IPS-NIHi7 (cell line): ENCODE data around the gene PIGQ.
"Not testable (repeated sequence)": the region's sequence is repeated elsewhere in the genome, so short reads cannot be mapped to it uniquely, and the experiment has no call there.

Experiments
- DNase-seq: peaks from one replicate; pipeline ENCODE4 v3.0.0; 2012; ENCODE audit warnings: mixed read lengths; ENCODE audit errors: extremely low spot score

Gene PIGQ

DNA sequence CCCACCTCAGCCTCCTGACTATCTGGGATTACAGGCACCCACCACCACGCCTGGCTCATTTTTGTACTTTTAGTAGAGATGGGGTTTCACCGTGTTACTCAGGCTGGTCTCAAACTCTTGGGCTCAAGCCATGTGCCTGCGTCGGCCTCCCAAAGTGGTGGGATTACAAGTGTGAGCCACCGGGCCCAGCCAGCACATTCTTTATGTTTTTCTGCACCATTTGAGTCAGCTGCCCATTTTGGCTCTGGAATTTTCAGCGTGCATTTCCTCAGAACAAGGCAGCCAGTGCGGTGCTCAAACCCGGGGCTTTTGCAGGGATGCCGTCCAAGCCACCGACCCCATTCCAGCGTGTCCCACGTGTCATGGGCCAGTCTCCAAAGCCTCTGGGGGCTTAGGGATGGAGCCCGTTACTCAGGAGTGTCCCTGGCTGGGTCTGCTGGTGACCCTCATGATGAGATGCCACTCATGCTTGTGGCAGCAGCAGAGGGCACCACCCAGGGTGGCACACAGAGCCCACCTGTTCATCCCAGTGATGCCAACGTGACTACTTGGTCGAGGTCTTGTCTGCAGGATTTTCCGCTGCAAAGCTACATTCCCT, 16.4 kb downstream of the PIGQ start:
- DNase-seq: no peak

DNA sequence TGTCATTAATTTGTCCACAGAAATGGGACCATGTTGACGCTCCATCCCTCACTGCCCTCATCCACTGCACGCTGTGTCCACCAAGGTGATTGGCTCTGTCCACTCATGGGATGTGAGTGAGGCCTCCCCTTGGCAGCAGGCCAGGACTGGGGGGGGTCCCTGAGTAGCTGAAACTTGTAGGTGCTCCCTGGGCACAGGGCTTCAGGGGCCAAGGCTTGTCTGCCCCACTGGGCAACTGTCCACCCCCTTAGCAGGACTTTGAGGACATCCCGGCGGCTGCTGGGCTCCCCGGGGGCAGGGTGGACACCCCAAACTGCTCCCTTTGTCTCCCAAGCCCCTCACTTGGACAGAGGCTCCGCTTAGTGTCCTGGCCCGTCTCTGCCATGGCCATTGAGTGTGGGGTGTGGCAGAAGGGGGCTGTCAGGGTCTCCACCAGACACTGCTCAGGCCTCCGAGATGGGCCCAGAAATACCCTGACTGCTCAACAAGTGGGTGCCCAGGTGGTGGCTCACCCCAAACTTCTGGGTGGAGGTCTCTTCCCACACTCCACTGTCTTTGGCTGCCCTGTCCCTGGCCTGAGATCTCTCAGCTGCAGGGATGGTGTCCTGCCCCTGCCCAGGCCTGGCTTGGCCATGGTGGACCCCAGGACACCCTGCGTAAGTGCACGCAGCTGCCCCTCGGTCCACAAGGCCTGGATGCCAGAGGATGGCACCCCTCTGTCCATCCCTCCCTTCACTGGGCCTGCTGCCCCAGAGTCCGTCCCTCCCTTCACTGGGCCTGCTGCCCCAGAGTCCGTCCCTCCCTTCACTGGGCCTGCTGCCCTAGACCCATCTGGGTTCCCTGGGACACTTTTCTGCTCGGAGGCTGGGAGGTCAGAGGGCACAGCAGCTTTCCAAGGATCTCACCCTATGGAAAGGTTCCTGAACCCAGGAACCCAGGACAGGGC, 17.1 kb downstream of the PIGQ start:
- DNase-seq: no peak

DNA sequence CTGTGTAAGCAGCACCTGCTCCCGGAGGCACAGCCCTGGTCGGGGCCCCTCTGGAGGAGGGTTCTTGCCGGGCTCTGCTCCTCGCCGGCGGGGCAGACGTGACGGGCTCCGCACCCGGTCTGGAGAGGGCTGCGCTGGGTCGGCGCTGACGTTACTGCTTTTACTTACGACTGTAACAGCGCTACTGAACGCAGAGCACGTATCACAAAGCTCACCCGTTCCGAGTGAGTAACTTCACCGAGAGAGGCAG, 18.8 kb downstream of the PIGQ start:
- no peak for DNase-seq

DNA sequence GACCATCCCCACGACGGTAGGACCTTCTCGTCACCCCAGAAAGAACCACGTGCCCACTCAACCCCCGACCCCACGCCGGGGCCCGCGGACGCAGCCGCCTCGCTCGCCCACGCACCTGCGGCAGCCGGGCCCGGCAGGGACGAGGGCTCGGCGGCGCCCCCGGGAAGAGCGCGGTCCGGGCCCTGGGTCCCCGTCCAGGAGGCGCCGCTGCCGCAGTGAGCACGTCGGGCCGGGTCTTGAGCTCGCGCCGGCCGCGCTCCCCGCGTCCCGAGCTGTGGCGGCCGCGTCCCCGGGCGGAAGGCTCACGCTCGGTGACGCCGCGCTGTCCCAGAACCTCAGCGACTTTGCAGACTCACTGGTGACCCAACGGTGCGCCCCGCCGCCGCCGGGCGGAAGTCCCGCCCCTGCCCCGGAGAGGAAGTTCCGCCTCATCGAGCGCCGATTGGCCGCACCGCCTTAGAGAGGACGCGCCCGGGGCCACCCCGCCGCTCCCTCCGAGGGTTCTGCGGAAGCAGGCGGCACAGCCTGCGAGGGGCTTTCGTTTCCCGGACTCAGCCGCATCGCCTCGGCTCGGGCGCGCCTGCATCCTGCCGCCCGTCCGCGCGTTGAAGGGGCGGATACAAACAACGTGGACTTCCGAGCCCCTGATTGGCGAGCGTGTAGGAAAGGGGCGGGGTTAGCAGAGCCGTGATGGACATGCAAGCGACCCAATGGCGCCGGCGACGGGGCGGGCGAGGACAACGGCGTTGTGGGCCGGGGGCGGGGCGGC, 19.3 kb downstream of the PIGQ start:
- DNase-seq: peak; percentile 88

DNA sequence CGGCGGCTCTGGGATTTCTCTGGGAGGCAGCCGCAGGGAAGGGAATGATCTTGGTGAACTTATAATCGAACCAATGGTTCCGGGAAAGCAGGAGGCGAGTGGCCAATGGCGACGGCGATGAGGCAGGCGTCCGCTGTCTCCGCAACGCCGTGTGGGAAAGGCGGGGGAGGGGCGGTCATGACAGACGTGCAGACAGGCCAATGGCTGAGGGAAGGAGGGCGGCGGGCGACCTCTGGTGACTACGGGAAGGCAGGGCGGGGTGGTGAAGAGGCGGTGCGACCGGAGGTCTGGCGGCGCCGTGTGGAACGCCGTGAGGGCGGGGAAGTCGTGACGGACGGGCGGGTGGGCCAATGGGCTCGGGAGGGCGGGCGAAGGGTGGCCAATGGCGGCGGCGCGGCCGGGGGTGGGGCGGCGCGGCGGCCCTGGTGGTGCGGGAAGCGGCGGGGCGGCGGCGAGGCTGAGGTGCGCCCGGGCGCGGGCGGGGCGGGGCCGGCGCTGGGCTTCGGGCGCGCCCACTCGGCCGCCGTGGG, 20.0 kb downstream of the PIGQ start, which contains the start of gene RAB40C:
RAB40C (plus strand) TSS at position 409 of the 530 bp plus-strand sequence. CDS start 226 bp downstream, outside the sequence.
- DNase-seq: peak; percentile 98

DNA sequence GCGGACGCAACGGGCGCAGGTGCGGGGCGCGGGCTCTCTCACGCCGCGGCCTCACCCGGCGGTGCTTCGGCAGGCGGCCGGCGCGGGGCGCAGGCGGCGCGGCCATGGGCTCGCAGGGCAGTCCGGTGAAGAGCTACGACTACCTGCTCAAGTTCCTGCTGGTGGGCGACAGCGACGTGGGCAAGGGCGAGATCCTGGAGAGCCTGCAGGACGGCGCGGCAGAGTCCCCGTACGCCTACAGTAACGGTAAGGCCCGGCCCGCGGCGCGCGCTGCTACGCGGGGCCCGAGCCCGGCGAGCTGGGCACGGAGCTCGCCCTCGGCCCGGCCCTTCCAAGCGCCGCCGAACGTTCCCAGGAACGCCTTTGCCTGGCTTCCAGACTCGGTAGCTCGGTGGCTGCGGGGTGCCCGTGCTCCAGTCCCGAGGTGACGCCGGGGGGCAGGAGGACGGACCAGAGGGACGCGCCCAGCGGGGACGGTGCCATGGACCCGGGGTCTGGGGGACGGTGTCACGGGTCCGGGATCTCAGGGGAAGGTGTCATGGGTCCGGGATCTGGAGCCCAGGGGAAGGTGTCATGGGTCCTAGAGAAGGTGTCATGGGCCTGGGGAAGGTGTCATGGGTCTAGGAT, 20.5 kb downstream of the PIGQ start:
- no peak for DNase-seq

DNA sequence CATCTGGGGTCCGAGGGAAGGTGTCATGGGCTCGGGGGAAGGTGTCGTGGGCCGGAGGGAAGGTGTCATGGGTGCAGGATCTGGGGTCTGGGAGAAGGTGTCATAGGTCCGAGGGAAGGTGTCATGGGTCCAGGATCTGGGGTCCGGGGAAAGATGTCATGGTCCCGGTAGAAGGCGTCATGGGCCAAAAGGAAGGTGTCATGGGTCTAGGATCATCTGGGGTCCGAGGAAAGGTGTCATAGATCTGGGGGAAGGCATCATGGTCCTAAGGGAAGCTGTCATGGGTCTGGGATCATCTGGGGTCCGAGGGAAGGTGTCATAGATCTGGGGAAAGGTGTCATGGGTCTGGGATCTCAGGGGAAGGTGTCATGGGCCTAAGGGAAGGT, 21.0 kb downstream of the PIGQ start:
- no peak for DNase-seq

DNA sequence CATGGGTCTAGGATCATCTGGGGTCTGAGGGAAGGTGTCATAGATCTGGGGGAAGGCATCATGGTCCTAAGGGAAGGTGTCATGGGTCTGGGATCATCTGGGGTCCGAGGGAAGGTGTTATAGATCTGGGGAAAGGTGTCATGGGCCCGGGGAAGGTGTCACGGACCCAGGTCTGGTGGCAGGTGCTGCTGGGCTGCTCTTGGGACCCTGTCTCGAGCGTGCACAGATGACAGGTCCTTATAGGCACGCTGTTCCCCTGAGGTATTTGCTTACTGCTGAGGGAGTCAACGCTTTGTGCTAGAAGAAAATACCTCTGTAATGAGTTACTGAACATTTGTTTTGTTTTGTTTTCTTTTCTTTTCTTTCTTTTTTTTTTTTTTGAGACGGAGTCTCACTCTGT, 21.5 kb downstream of the PIGQ start:
- no peak for DNase-seq

DNA sequence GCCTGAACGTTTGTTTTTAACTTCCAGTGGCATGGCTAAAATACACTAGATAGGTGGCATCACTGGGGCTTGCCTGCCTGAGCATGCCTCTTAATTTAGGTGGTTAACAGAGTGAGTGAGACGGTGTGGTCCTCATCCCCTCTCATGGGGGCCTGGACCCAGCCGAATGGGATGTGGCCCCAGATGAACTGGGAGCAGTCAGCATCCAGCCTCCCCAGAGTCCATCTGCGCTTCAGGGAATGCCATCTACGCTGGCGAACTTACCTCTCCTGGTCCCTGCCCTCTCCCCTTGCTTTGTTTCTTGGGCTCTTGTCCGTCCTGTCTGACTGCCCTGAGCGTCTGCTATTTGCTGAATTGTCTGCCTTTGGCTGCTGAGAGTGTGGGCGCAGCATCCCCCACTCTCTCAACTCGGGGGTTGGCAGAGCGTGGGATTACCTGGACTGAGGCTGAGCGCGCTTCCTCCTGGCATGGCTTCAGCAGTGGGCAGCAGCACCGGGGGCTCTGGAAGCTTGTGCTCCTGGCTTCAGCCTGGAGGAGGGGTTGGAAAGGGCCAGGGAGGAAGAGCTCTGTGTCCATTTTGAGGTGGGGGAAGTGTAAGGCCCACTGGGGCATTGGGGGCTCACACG, 22.2 kb downstream of the PIGQ start:
- no peak for DNase-seq

DNA sequence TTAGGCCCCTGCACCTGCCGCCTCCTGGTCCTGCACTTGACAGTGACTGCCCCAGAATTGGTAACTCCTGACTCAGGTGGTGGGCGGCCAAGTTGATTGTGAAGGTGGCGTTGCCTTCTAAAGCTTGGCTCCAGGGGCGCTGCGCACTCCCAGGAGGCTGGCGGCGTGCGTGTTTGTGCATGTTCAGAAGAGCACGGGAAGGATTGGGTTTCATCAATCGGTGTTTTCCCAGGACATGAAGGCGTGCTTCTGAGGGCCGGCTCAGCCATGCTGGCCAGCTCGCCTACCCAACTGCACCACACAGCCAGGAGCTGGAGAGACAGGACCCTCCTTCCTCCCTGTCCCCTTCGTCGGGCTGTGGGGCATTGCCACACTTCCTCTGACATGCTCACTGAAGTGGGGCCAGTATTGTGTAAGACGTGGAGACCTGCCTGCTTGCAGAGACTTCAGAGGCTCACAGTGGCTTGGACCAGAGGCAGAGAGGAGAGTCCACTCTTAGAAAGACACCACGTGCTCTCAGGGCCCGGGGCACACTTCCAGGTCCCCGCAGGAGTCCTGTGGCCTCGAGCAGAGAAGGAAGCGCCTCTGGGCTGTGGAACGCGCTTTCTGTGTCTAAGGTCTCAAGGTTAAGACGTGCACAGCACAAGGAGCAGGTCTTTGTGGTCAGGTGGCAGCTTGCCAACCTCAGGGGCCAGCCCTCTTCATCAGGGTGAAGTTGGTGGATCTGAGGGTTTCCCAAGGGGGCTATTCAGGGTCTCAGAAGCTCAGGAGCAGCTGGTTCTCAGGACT, 22.9 kb downstream of the PIGQ start:
- DNase-seq: no peak

DNA sequence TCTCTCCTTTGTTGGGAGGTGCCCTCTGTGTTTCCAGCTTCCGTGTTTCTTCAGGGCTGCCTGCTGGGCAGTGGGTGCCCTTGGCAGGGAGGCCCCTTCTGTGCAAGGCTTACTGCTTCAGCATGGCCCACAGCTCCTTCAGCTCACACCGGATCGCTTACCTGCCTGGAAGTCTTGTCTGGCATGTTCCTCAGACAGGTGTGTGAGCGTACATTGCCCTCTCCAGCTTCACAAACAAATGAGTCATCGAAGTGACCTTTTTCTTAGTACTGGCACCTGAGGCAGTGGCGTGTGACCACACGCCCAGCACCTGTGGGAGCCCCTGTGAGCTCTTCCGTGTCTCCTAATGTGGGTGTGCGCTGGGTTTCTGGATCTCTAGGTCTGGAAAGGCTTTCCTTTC, 23.6 kb downstream of the PIGQ start:
- DNase-seq: no peak

DNA sequence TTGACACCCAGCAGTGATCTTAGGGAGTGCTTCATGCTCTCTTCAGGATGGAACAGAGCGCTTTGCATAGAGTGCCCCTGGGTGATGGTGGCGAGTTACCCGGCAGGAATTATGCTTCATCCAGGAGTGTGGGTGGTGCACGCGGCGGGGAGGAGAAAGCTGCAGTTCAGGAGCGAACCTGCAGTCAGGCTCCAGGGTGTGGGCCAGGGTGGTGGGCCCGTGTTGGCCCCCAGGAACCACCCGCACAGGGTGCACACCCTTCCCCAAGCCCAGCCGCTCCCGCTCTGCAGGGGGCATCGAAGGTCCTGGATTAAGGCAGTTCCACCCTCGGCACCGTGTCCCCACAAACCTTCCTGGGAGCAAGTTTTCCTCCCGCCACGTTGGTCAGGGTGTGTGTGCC, 24.0 kb downstream of the PIGQ start:
- no peak for DNase-seq

DNA sequence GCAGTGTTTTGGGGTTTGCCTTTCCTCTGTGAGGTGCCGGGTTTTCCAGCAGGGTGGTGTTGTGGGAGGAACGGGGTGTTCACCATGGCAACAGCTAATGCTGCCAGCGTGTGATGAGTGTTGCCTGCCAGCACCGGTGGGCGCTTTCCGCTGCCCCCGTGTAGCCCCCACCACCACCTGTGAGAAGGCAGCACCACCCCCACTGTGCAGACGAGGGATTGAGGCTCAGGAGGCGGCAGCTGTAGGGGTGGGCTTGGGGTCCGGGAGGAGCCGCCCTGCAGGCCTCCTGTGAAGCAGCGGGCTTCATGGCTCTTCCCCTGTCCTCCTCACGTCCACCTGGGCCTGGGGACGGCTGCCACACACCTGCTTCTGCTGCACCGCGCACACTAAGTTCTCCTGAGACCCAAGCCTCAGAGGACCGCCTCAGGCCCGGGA, 25.3 kb downstream of the PIGQ start:
- no peak for DNase-seq

DNA sequence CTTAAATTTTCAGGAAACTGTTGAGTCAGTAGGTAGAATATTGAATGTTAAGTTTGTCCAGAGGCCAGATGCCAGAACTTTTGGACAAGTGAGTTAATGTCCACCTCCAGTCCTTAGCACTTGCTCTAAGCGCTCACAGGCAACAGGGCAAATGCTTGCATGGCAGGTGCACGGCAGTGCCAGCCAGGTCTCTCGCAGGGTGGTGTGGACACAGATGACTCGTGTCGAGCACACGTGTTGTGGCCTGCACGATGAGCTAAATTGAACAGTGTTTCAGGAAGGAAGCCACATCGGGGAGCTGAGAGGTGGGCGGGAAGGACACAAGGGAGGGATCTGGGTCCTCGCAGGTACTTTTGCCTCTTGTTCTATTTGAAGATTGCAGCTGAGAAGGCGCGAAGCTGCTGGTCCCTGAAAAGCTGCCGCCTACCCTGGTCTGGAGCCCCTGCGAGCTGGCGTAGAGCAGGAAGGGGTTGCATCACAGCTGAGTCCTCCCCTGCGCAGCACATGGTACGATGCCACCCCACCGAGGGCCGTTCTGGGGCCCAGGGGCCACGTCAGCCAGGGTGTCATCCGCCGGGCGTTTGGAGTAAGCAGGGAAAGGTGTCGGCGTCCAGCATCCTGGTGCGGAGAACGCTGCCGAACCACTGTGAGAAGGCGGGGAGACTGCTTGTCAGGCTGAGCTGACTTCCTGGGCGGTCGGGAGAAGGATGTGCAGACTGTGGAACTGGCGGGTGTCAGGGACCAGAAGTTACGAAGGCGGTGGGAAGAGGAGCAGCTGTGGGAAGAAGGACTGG, 26.4 kb downstream of the PIGQ start:
- DNase-seq: no peak

DNA sequence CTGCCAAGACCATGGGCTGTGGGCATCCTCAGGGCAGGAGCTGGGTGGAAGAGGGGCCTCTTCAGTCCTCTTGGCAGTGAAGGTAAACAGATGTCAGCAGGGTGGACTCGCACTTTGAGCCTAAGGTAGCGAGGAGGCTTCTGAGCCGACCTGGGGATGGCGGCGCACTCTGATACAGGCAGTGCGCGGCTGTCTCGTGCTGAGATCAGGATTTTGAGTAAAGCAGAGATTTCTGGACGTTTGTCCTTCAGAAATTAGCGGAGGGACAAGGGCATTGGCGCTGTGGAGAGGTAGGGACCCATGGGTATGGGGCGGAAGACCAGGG, 26.9 kb downstream of the PIGQ start:
- DNase-seq: no peak

DNA sequence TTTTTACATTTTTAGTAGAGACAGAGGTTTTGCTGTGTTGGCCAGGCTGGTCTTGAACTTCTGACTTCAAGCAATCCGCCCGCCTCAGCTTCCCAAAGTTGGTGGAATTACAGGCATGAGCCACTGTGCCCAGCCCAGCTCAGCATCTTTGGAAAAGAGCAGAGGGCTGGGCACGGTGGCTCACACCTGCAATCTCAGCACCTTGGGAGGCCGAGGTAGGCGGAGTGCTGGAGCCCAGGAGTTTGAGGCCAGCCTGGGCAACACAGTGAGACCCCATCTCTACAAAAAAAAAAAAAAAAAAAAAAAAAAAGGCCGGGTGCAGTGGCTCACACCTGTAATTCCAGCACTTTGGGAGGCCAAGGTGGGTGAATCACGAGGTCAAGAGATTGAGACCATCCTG, 27.9 kb downstream of the PIGQ start:
- DNase-seq: not testable (repeated sequence)

DNA sequence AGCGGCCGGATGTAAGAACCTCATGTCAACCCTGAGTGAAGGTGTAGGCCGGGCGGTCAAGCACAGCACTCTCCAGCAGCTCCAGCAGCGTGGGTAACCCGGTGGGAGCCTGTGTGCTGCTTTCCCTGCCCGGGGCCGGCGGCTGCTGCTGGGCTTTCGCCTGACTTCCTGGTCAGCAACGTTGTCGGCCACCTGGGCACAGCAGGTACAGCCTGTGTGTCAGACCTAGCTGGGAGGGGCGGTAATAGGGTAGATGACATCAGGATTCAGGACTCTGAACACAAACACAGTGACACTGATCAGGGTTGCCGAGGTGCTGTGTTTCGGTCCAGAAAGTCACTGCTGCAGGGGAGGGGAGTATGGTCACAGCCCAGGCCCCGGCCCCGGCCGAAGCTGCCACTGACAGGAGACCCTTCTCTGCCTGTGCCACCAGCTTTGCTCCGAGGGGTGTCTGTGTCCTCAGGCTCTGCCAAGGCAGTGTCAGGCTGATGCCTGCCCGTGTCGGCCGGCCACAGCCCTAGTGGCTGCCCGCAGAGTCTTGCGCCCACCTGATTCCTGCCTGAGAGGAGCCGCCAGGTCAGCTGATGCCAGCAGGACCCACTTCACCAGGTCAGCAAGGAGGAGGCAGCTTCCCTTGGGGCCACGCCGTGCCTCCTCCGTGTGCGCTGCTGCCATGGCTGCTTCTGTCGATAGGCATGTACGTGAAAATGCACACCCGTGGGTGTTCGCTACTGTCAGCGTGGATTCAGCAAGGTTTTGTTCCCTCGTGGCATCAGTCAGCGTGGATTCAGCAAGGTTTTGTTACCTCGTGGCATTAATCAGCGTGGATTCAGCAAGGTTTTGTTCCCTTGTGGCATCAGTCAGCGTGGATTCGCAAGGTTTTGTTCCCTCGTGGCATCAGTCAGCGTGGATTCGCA, 29.3 kb downstream of the PIGQ start:
- no peak for DNase-seq

DNA sequence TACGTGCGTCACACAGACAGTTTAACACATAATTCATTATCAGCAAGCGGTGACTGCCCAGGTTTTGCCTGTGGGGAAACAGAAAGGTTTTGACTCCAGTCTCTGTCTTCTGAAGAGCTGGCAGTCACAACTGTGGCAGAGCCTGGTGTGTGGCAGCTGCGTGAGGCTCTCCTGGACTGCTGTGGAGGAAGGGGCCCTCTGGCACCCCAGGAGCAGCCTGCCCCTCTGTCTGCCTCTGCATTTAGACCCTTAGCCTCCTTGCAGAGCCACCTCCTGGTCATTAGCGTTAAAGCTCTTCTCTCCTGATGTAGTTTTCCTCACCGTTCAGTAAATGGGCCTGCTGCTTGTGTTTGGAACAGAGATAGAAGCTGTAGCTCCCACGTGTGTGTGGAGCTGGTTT, 31.0 kb downstream of the PIGQ start:
- peak; percentile 66 for DNase-seq

DNA sequence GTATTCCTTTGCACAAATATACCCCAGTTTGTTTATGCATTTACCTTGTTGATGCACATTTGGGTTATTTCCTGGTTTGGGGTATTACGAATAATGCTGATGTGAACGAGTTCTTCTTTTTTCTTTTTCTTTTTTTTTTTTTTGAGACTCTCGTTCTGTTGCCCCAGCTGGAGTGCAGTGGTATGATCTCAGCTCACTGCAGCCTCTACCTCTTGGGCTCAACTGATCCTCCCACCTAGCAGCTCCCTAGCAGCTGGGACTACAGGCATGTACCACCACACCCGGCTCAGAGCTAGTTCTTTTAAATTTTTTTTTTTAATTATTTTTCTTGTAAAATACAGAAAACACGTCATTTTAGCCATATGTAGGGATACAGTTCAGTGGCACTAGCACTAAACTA, 34.2 kb downstream of the PIGQ start:
- DNase-seq: no peak
